Measurements from ENCODE around the gene TAF4B. TPM values are rescaled to one million over a fixed set of nuclear protein-coding genes. Genes with fewer than 3 reads are reported as not detected.
A peak's percentile ranks its signal among the peaks of the same experiment; 100 is the strongest.

TAF4B gene, protein sequence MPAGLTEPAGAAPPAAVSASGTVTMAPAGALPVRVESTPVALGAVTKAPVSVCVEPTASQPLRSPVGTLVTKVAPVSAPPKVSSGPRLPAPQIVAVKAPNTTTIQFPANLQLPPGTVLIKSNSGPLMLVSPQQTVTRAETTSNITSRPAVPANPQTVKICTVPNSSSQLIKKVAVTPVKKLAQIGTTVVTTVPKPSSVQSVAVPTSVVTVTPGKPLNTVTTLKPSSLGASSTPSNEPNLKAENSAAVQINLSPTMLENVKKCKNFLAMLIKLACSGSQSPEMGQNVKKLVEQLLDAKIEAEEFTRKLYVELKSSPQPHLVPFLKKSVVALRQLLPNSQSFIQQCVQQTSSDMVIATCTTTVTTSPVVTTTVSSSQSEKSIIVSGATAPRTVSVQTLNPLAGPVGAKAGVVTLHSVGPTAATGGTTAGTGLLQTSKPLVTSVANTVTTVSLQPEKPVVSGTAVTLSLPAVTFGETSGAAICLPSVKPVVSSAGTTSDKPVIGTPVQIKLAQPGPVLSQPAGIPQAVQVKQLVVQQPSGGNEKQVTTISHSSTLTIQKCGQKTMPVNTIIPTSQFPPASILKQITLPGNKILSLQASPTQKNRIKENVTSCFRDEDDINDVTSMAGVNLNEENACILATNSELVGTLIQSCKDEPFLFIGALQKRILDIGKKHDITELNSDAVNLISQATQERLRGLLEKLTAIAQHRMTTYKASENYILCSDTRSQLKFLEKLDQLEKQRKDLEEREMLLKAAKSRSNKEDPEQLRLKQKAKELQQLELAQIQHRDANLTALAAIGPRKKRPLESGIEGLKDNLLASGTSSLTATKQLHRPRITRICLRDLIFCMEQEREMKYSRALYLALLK
- 1 to 10 TPM; 5.1 to 9.2 (median 6.7) TPM for total RNA-seq

DNA sequence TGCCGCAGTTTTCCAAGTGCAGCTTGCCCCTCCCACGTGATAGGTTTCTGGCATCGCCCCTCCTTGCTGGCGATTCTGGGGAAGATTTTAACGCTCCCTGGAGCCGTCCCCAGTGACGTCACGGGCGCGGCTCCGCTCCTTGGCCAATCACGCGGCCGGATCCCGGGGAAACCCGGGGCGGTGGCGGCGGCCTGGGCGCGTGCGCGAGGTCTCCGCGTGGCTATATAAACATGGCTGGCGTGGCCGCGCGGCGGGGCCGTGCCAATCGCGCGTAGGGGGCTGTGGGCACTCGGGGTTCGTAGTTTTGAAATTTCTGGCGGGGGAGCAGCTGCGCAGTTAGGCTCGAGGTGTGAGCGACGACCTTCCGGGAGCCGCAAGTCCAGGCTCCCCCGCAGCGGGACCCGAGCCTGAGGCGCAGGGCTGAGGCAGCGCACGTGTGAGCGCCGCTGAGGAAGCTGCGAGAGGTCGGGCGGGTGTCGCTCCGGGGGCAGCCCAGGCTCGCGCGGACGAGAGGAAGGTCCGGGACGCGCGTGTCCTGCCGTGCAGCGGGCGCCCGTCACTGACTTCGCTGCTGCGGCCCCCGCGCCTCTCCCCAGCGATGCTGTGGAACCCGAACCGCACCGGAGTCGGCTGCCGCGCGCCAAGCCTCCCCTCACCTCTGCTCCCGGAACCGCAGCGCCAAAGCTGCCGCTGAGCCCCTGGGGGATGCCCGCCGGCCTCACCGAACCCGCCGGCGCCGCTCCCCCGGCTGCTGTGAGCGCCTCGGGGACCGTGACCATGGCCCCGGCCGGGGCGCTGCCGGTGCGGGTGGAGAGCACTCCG lies at the start of gene TAF4B:
TSS of gene TAF4B (plus strand) at position 217 of the 822 bp plus-strand sequence. CDS start at position 706, 489 bp downstream.
- intact Hi-C loops (cut with DNase I; ENCODE audit: low total_unique reads): loop anchor here (2.0 kb wide), 1 partner anchor 136 kb away; the partner anchor contains the start of gene SS18
- Histone ChIP-seq H3K27me3 (no peaks in the 10 kb centered on the region), H3K4me3 (peak within 1 kb of the TSS; percentile 69 to 92 (median 90)), H3K27ac (peak within 1 kb of the TSS; percentile 81 to 93 (median 90)), H3K9me3 (no peaks in the 10 kb centered on the region), H3K36me3 (no peaks in the 10 kb centered on the region), H3K4me1 (peaks cover 9 to 18% of the 10 kb centered on the region in 2 donors)
- ATAC-seq (peak; percentile 91 to 95), DNase-seq (peak; percentile 89 to 91)
- TF ChIP-seq POLR2A (IDR thresholded peaks at IDR 0.05): peak; percentile 55 to 92
- TF ChIP-seq, protein P1, sequence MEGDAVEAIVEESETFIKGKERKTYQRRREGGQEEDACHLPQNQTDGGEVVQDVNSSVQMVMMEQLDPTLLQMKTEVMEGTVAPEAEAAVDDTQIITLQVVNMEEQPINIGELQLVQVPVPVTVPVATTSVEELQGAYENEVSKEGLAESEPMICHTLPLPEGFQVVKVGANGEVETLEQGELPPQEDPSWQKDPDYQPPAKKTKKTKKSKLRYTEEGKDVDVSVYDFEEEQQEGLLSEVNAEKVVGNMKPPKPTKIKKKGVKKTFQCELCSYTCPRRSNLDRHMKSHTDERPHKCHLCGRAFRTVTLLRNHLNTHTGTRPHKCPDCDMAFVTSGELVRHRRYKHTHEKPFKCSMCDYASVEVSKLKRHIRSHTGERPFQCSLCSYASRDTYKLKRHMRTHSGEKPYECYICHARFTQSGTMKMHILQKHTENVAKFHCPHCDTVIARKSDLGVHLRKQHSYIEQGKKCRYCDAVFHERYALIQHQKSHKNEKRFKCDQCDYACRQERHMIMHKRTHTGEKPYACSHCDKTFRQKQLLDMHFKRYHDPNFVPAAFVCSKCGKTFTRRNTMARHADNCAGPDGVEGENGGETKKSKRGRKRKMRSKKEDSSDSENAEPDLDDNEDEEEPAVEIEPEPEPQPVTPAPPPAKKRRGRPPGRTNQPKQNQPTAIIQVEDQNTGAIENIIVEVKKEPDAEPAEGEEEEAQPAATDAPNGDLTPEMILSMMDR (IDR thresholded peaks at IDR 0.05 in 4 of 5, conservative IDR thresholded peaks at IDR 0.05 in 1 of 5): peak in 1 of 5 experiments; percentile 12
- in situ Hi-C loops (cut with MboI; ENCODE audit: low sequenced_read_pairs in 4 of 4): no loop called here

DNA sequence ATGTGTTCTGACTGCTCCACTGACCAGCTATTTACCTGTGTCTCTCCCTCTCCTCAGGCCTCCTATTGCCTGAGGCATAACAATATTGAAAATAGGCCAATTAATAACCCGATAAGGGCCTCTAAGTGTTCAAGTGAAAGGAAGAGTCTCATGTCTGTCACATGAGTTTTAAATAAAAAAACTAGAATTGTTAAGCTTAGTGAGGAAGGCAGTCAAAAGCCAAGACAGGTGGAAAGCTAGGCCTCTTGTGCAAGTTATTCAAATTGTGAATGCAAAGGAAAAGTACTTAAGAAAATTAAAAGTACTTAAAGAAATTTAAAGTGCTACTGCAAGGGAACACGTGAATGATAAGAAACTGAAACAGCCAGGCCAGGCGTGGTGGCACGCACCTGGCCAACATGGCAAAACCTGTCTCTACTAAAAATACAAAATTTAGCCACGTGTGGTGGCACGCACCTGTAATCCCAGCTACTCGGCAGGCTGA lies 44.9 kb upstream of the TAF4B start:
- TF ChIP-seq, protein P1 (IDR thresholded peaks at IDR 0.05 in 4 of 5, conservative IDR thresholded peaks at IDR 0.05 in 1 of 5): no peak
- in situ Hi-C loops (cut with MboI; ENCODE audit: low sequenced_read_pairs in 4 of 4): no loop called here
- Histone ChIP-seq H3K4me1 (no peaks in the 10 kb centered on the region), H3K27me3 (no peaks in the 10 kb centered on the region), H3K36me3 (no peaks in the 10 kb centered on the region), H3K4me3 (no peak overlapping the region), H3K9me3 (no peaks in the 10 kb centered on the region), H3K27ac (no peak overlapping the region)
- DNase-seq: no peak
- intact Hi-C loops (cut with DNase I; ENCODE audit: low total_unique reads): no loop called here
- ATAC-seq: no peak

DNA sequence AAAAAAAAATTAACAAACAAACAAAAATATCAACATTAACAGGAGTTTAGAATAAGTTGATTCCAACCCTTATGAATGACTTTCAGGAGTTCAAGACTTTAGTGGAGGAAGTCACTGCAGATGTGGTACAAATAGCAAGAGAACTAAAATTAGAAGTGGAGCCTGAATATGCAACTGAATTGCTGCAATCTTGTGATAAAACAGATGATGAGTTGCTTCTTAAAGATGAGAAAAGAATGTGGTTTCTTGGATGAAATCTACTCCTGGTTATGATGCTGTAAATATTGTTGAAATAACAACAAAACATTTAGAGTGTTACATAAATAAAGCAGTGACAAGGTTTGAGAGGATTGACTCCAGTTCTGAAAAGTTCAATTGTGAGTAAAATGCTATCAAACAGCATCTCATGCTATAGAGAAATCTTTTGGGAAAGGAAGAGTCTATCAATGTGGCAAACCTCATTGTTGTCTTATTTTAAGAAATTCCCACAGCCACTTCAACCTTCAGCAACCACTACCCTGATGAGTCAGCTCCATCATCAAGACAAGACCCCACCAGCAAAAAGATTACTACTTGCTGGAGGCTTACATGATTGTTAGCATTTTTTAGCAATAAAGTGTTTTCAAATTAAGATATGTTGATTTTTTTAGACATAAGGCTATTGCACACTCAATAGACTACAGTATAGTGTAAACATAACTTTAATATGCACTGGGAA lies 42.7 kb upstream of the TAF4B start:
- Histone ChIP-seq H3K9me3 (no peaks in the 10 kb centered on the region), H3K4me3 (no peak overlapping the region), H3K27ac (no peak overlapping the region), H3K4me1 (no peaks in the 10 kb centered on the region), H3K27me3 (no peaks in the 10 kb centered on the region), H3K36me3 (no peaks in the 10 kb centered on the region)
- in situ Hi-C loops (cut with MboI; ENCODE audit: low sequenced_read_pairs in 4 of 4): no loop called here
- ATAC-seq (no peak), DNase-seq (no peak)
- intact Hi-C loops (cut with DNase I; ENCODE audit: low total_unique reads): no loop called here
- TF ChIP-seq, protein P1 (IDR thresholded peaks at IDR 0.05 in 4 of 5, conservative IDR thresholded peaks at IDR 0.05 in 1 of 5): no peak

DNA sequence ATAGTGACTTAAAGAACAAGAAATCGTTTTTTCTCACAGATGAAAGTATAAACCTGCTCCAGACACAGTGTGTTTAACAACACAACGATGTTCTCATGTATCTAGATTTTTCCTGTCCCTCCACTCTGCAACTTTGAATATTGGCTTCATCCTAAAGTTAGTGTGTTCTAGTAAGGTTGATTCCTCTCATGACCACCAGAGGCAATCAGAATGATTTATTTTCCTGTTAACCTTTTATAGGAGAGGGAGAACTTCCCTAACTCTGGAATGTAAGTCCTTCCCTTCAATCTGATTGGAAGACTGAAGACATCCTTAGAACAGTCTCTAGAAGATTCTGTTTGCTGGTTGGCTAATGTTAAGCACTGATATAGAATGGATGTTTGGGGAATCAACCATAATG lies 41.0 kb upstream of the TAF4B start:
- in situ Hi-C loops (cut with MboI; ENCODE audit: low sequenced_read_pairs in 4 of 4): no loop called here
- no peaks in the 10 kb centered on the region for H3K27me3 ChIP-seq
- H3K9me3 ChIP-seq: no peaks in the 10 kb centered on the region
- intact Hi-C loops (cut with DNase I; ENCODE audit: low total_unique reads): no loop called here
- no peak for TF ChIP-seq POLR2A (IDR thresholded peaks at IDR 0.05)
- TF ChIP-seq, protein P1 (IDR thresholded peaks at IDR 0.05 in 4 of 5, conservative IDR thresholded peaks at IDR 0.05 in 1 of 5): no peak
- no peaks in the 10 kb centered on the region for H3K4me1 ChIP-seq
- H3K4me3 ChIP-seq: no peak overlapping the region
- ATAC-seq (no peak), DNase-seq (no peak)
- no peak overlapping the region for H3K27ac ChIP-seq
- no peaks in the 10 kb centered on the region for H3K36me3 ChIP-seq

Measured in gastrocnemius medialis (tissue), 4 donors.